Endothelial cell of umbilical vein (primary cell): ENCODE results near the gene DENND6A. TPM values are rescaled to one million over a fixed set of nuclear protein-coding genes. Genes with fewer than 3 reads are reported as not detected.

Experiments used
- BruUV-seq: library from RNA; stranded (reverse); fragments of 400-500 nt; replicated peaks from 2 replicates; lab custom pipeline; 2021; lab: Mats Ljungman, UMichigan
- CTCF ChIA-PET: fragments of 300-600, 350-600 bp; sonication (Branson Sonifier 250); formaldehyde crosslinking; loops from one replicate; lab custom pipeline; 2021; ENCODE audit warnings: antibody characterized with exemption, inconsistent platforms; lab: Charles Lee
- POLR2A ChIA-PET: fragments of 300-600, 350-600 bp; sonication (Branson Sonifier 250); formaldehyde crosslinking; loops from one replicate; lab custom pipeline; 2021; ENCODE audit warnings: antibody characterized with exemption, inconsistent platforms; lab: Charles Lee
- DNase-seq: peaks from one replicate; pipeline ENCODE4 v3.0.0-alpha.2; 2011; ENCODE audit warnings: low read depth, low spot score
- FAIRE-seq: peaks from 2 replicates; lab custom pipeline; 2011; peaks lifted over from hg19 to GRCh38; lab: Jason Lieb, UNC
- H2AFZ ChIP-seq: 2 replicates; pipeline ENCODE4 v1.6.0; 2012; ENCODE audit warnings: low read depth, low read length, control low read depth, inconsistent platforms
- H3K27ac ChIP-seq: 2 replicates; pipeline ENCODE4 v1.5.1; 2011; ENCODE audit warnings: low read depth, mild to moderate bottlenecking, control low read depth, low read length, moderate library complexity; ENCODE audit not compliant: insufficient read depth
- H3K27me3 ChIP-seq, 2 experiments: 2 replicates each; pipeline versions ENCODE4 v1.6.0 to v1.6.1; 2011; ENCODE audit warnings: low read length in 2 of 2, mixed read lengths in 1 of 2; ENCODE audit not compliant: control insufficient read depth in 2 of 2, insufficient read depth in 2 of 2
- H3K36me3 ChIP-seq, 2 experiments: 2 replicates in 1 of 2; 3 replicates in 1 of 2; pipeline ENCODE4 v1.5.1; 2011; ENCODE audit warnings: low read length in 2 of 2, mild to moderate bottlenecking in 1 of 2, moderate library complexity in 1 of 2; ENCODE audit not compliant: control insufficient read depth in 2 of 2, insufficient read depth in 2 of 2; ENCODE audit errors: extremely low read depth in 1 of 2
- H3K4me1 ChIP-seq: 3 replicates; pipeline ENCODE4 v1.5.1; 2011; ENCODE audit warnings: mild to moderate bottlenecking, low read length; ENCODE audit not compliant: control insufficient read depth, insufficient read depth; ENCODE audit errors: extremely low read depth
- H3K4me2 ChIP-seq: 2 replicates; pipeline ENCODE4 v1.6.1; 2011; ENCODE audit warnings: low read length, control low read depth, mixed read lengths; ENCODE audit not compliant: insufficient read depth
- H3K4me3 ChIP-seq, 3 experiments: fragments of 200-600 bp in 1 of 3; sonication (generic), shearing (Covaris generic) in 1 of 3; replicated peaks in 1 of 3; 2 replicates each; pipeline ENCODE4 v1.5.1; 2011 to 2016; ENCODE audit warnings: control low read depth in 3 of 3, low read length in 3 of 3, mild to moderate bottlenecking in 2 of 3, inconsistent platforms in 1 of 3, low read depth in 1 of 3, moderate library complexity in 1 of 3; ENCODE audit not compliant: insufficient read depth in 1 of 3
- H3K79me2 ChIP-seq: 2 replicates; pipeline ENCODE4 v1.6.0; 2012; ENCODE audit warnings: low read length, inconsistent platforms; ENCODE audit not compliant: control insufficient read depth, insufficient read depth
- H3K9ac ChIP-seq: replicated peaks from 2 replicates; pipeline ENCODE3; 2011; ENCODE audit warnings: low read length, control low read depth; ENCODE audit not compliant: insufficient read depth; ENCODE audit errors: extremely low read depth
- H3K9me1 ChIP-seq: replicated peaks from 3 replicates; pipeline ENCODE4 v1.6.0; 2011; ENCODE audit warnings: mild to moderate bottlenecking, low read length; ENCODE audit not compliant: control insufficient read depth, insufficient read depth; ENCODE audit errors: extremely low read depth
- H3K9me3 ChIP-seq: replicated peaks from 2 replicates; pipeline ENCODE4 v1.5.1; 2012; ENCODE audit warnings: low read length, inconsistent platforms; ENCODE audit not compliant: control insufficient read depth, insufficient read depth
- H4K20me1 ChIP-seq: replicated peaks from 2 replicates; pipeline ENCODE3; 2011; ENCODE audit warnings: mild to moderate bottlenecking, low read length; ENCODE audit not compliant: control insufficient read depth, insufficient read depth; ENCODE audit errors: extremely low read depth
- EZH2 ChIP-seq: IDR thresholded peaks from 2 replicates; pipeline ENCODE4 v1.6.1; 2012; ENCODE audit warnings: borderline replicate concordance, low read depth, mild to moderate bottlenecking, moderate library complexity, low read length, inconsistent platforms; ENCODE audit not compliant: severe bottlenecking
- FOS ChIP-seq: IDR thresholded peaks from 2 replicates; pipeline ENCODE4 v1.6.1; 2011; ENCODE audit warnings: mild to moderate bottlenecking, low read length, moderate library complexity, borderline replicate concordance; ENCODE audit not compliant: insufficient read depth
- GATA2 ChIP-seq: IDR thresholded peaks from 2 replicates; pipeline ENCODE4 v1.7.0; 2011; ENCODE audit warnings: low read depth, mild to moderate bottlenecking, moderate library complexity, mixed read lengths, low read length; ENCODE audit not compliant: insufficient read length, insufficient read depth
- MYC ChIP-seq: IDR thresholded peaks from one replicate; pipeline ENCODE4 v1.6.1; 2011; ENCODE audit warnings: mild to moderate bottlenecking, low read depth, low read length
- POLR2AphosphoS5 ChIP-seq: IDR thresholded peaks from 2 replicates; pipeline ENCODE4 v1.6.1; 2012; ENCODE audit warnings: low read depth, mild to moderate bottlenecking, control low read depth, low read length, moderate library complexity; ENCODE audit not compliant: insufficient read depth
- dilution Hi-C: fragments of 300-500 bp; cut with MboI; formaldehyde crosslinking; loops from one replicate; pipeline ENCODE4 v1.15.0; 2019; ENCODE audit warnings: low sequenced_read_pairs; ENCODE audit not compliant: extremely low pct_ligation_motif_present
- intact Hi-C: fragments of 100-400 bp; cut with micrococcal nuclease; formaldehyde crosslinking; loops from one replicate; pipeline ENCODE4 v1.10.0; 2022
- polyA plus RNA-seq, 4 experiments: library from polyadenylated mRNA; depleted of rRNA in 3 of 4; stranded (reverse) in 3 of 4; unstranded in 1 of 4; fragments of >200 nt; gene quantifications; 2 replicates each; pipeline versions ENCODE4 v1.2.1 to v1.2.3, GENCODE V29; 2011 to 2012; ENCODE audit warnings: missing spikeins in 1 of 4
- total RNA-seq: library from RNA; stranded (reverse); gene quantifications from 2 replicates; pipeline ENCODE4 v1.2.3, GENCODE V29; 2021
- TF ChIP-seq, protein P1 (sequence below): IDR thresholded peaks from 2 replicates; pipeline ENCODE4 v1.6.1; 2011; ENCODE audit not compliant: insufficient read depth, insufficient read length

Gene DENND6A
- total and polyA plus RNA-seq, 2 donors (not counting 3 experiments of a cell fraction or from before 2014, with no cell fraction given), result 12.7 to 25.0 TPM

DNA sequence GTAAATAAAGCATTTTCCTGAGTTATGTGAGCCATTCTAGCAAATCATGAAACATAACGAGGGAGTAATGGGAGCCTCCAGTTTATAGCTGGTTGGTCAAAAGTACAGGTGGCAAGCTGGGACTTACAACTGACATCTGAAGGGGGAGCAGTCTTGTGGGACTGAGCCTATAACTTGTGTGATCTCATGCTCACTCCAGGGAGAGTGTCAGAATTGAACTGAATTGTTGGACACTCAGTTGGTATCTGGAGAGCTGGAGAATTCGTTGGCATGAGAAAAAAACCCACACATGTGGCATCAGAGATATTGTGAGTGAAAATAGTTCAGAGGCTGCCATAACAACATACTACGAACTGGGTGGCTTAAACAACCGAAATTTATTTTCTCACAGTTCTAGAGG, 22.8 kb upstream of the DENND6A start:
- CTCF ChIA-PET, result interaction anchor here (1.0 kb wide), 1 partner anchor 9 kb away, joined by 3 read pairs; no protein-coding TSS in a partner anchor
- TF ChIP-seq GATA2, result no peak
- TF ChIP-seq EZH2, result no peak
- no peak for TF ChIP-seq MYC
- no peak for TF ChIP-seq POLR2AphosphoS5
- Histone ChIP-seq H2AFZ (no peak overlapping the region), H3K4me1 (no peaks in the 10 kb centered on the region), H3K79me2 (no peaks in the 10 kb centered on the region), H3K27me3 (no peaks in the 10 kb centered on the region), H3K36me3 (no peaks in the 10 kb centered on the region), H3K9ac (no peak overlapping the region), H4K20me1 (no peaks in the 10 kb centered on the region), H3K27ac (no peak overlapping the region), H3K9me3 (no peaks in the 10 kb centered on the region), H3K4me3 (no peak overlapping the region), H3K9me1 (no peaks in the 10 kb centered on the region), H3K4me2 (no peak overlapping the region)
- FAIRE-seq (no peak), DNase-seq (no peak)
- dilution Hi-C loops, result no loop called here
- intact Hi-C loops, result no loop called here
- no TSS peak for BruUV-seq
- POLR2A ChIA-PET, result no interaction called here

DNA sequence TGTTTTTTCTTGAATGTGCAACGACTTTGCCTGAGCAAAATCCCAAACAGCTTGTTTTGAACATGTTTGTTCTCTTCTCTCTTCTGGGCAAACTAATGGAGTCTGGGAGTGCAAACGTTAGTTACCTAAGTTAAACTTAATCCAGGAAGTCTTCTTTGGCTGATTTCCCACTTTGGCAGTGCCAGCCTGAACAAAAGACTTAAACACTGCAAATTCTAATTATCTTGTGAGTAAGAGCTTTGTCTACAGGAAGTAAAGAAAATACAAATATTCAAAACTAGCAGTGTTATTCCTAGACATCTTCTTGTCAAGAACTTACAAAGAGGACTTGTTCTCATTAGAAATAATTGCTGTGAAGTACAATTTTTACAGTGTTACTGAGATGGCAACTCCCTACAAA, 16.7 kb upstream of the DENND6A start:
- Histone ChIP-seq H3K27ac (peak overlapping the region; percentile 21), H2AFZ (peak overlapping the region; percentile 90), H3K9ac (no peak overlapping the region), H3K4me2 (peak overlapping the region; percentile 39), H3K27me3 (no peaks in the 10 kb centered on the region), H3K9me1 (no peaks in the 10 kb centered on the region), H3K9me3 (no peaks in the 10 kb centered on the region), H4K20me1 (no peaks in the 10 kb centered on the region), H3K4me1 (peaks cover 8% of the 10 kb centered on the region), H3K36me3 (no peaks in the 10 kb centered on the region), H3K79me2 (no peaks in the 10 kb centered on the region), H3K4me3 (no peak overlapping the region)
- ChIA-PET CTCF (interaction anchor here (1.2 to 1.7 kb wide), 3 partner anchors 11 to 312 kb away, joined by 3 to 6 read pairs (median 5); no protein-coding TSS in a partner anchor), POLR2A (no interaction called here)
- peak; percentile 10 for TF ChIP-seq FOS
- TF ChIP-seq, protein P1, sequence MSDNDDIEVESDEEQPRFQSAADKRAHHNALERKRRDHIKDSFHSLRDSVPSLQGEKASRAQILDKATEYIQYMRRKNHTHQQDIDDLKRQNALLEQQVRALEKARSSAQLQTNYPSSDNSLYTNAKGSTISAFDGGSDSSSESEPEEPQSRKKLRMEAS, result no peak
- dilution Hi-C loops (no loop called here), intact Hi-C loops (no loop called here)
- FAIRE-seq (peak; percentile 82), DNase-seq (peak; percentile 69)
- BruUV-seq, result no TSS peak
